HEK293 (cell line): ENCODE measurements around the gene TOMM6.

Source experiments
- CTCF ChIA-PET: fragments of 350-600 bp; formaldehyde crosslinking; extraction: SDS; loops from one replicate; lab custom pipeline; 2021; ENCODE audit warnings: antibody characterized with exemption; lab: Yijun Ruan, JAX
- POLR2A ChIA-PET: fragments of 300-600 bp; formaldehyde crosslinking; extraction: SDS; loops from one replicate; lab custom pipeline; 2020; ENCODE audit warnings: antibody characterized with exemption, inconsistent platforms; lab: Yijun Ruan, JAX
- H3K27ac ChIP-seq: fragments of 200-500 bp; sonication (Bioruptor generic); 2 replicates; pipeline ENCODE4 v1.5.1; 2014; ENCODE audit warnings: low read depth, low read length, control low read depth, inconsistent platforms; ENCODE audit errors: extremely low read depth
- H3K36me3 ChIP-seq, 2 experiments: fragments of 200-500 bp in 1 of 2; sonication (Bioruptor generic) in 1 of 2; 1 replicate in 1 of 2; 2 replicates in 1 of 2; pipeline ENCODE4 v1.5.1; 2014 to 2017; ENCODE audit warnings: inconsistent platforms in 2 of 2, low read length in 2 of 2; ENCODE audit not compliant: control insufficient read depth in 2 of 2, insufficient read depth in 1 of 2
- H3K4me1 ChIP-seq: fragments of 200-500 bp; sonication (Bioruptor generic); 2 replicates; pipeline ENCODE4 v1.5.1; 2014; ENCODE audit warnings: mild to moderate bottlenecking, low read length, inconsistent platforms; ENCODE audit not compliant: control insufficient read depth, insufficient read depth
- H3K4me3 ChIP-seq: 2 replicates; pipeline ENCODE4 v1.5.1; 2011; ENCODE audit warnings: low read depth, mild to moderate bottlenecking, control low read depth, low read length, moderate library complexity
- H3K9me3 ChIP-seq: fragments of 200-500 bp; sonication (Bioruptor generic); 2 replicates; pipeline ENCODE4 v1.5.1; 2014; ENCODE audit warnings: low read depth, low read length, inconsistent platforms; ENCODE audit not compliant: control insufficient read depth, insufficient read depth
- EGR2 ChIP-seq: fragments of 450-650 bp; formaldehyde crosslinking; IDR thresholded peaks from 2 replicates; pipeline ENCODE4 v1.5.1; 2016; ENCODE audit warnings: low read depth, missing biosample characterization, missing genetic modification characterization
- GLI2 ChIP-seq: fragments of 450-650 bp; formaldehyde crosslinking; IDR thresholded peaks from 2 replicates; pipeline ENCODE4; 2017; ENCODE audit warnings: missing biosample characterization, missing genetic modification characterization, low read depth, borderline replicate concordance
- KLF8 ChIP-seq: fragments of 450-650 bp; formaldehyde crosslinking; IDR thresholded peaks from 2 replicates; pipeline ENCODE4 v1.5.1; 2016; ENCODE audit warnings: missing biosample characterization, missing genetic modification characterization
- MYNN ChIP-seq: fragments of 450-650 bp; formaldehyde crosslinking; IDR thresholded peaks from 2 replicates; pipeline ENCODE4 v1.5.1; 2016; ENCODE audit warnings: missing biosample characterization, missing genetic modification characterization, borderline replicate concordance
- OSR2 ChIP-seq: fragments of 450-650 bp; formaldehyde crosslinking; IDR thresholded peaks from 2 replicates; pipeline ENCODE4 v1.5.1; 2016; ENCODE audit warnings: missing biosample characterization, missing genetic modification characterization
- REPIN1 ChIP-seq: fragments of 450-650 bp; formaldehyde crosslinking; IDR thresholded peaks from 2 replicates; pipeline ENCODE4 v1.5.1; 2017; ENCODE audit warnings: missing biosample characterization, missing genetic modification characterization, low read depth
- WT1 ChIP-seq: fragments of 450-650 bp; formaldehyde crosslinking; IDR thresholded peaks from 2 replicates; pipeline ENCODE4 v1.5.1; 2016; ENCODE audit warnings: missing biosample characterization, missing genetic modification characterization
- ZFHX2 ChIP-seq: fragments of 450-650 bp; formaldehyde crosslinking; conservative IDR thresholded peaks from 2 replicates; pipeline ENCODE4 v1.5.1; 2016; ENCODE audit warnings: missing biosample characterization, missing genetic modification characterization
- ZFP3 ChIP-seq: fragments of 450-650 bp; formaldehyde crosslinking; IDR thresholded peaks from 2 replicates; pipeline ENCODE4 v1.5.1; 2016; ENCODE audit warnings: low read depth, missing biosample characterization, missing genetic modification characterization
- ZNF114 ChIP-seq: fragments of 450-650 bp; formaldehyde crosslinking; IDR thresholded peaks from 2 replicates; pipeline ENCODE4 v1.5.0; 2017; ENCODE audit warnings: missing biosample characterization, missing genetic modification characterization
- ZNF174 ChIP-seq: fragments of 450-650 bp; formaldehyde crosslinking; IDR thresholded peaks from 2 replicates; pipeline ENCODE4 v1.5.0; 2017; ENCODE audit warnings: missing biosample characterization, mild to moderate bottlenecking, missing genetic modification characterization
- ZNF184 ChIP-seq: fragments of 450-650 bp; IDR thresholded peaks from 2 replicates; pipeline ENCODE4 v1.5.1; 2018; ENCODE audit warnings: missing biosample characterization, mild to moderate bottlenecking, missing genetic modification characterization
- ZNF221 ChIP-seq: fragments of 450-650 bp; formaldehyde crosslinking; IDR thresholded peaks from 2 replicates; pipeline ENCODE4 v1.5.1; 2017; ENCODE audit warnings: missing biosample characterization, missing genetic modification characterization, borderline replicate concordance
- ZNF302 ChIP-seq: fragments of 450-650 bp; formaldehyde crosslinking; IDR thresholded peaks from 2 replicates; pipeline ENCODE4 v1.5.1; 2016; ENCODE audit warnings: missing biosample characterization, missing genetic modification characterization, low read depth
- ZNF311 ChIP-seq: fragments of 450-650 bp; formaldehyde crosslinking; IDR thresholded peaks from 2 replicates; pipeline ENCODE4 v1.5.1; 2017; ENCODE audit warnings: missing biosample characterization, missing genetic modification characterization, borderline replicate concordance
- ZNF354C ChIP-seq: fragments of 450-650 bp; formaldehyde crosslinking; IDR thresholded peaks from 2 replicates; pipeline ENCODE4 v1.5.1; 2016; ENCODE audit warnings: missing biosample characterization, missing genetic modification characterization, low read depth, borderline replicate concordance
- ZNF391 ChIP-seq: fragments of 450-650 bp; formaldehyde crosslinking; IDR thresholded peaks from 2 replicates; pipeline ENCODE4 v1.5.1; 2016; ENCODE audit warnings: low read depth, missing biosample characterization, missing genetic modification characterization, borderline replicate concordance
- ZNF707 ChIP-seq: fragments of 450-650 bp; formaldehyde crosslinking; IDR thresholded peaks from 2 replicates; pipeline ENCODE4 v1.5.1; 2016; ENCODE audit warnings: missing biosample characterization, missing genetic modification characterization
- ZNF768 ChIP-seq: fragments of 450-650 bp; formaldehyde crosslinking; IDR thresholded peaks from 2 replicates; pipeline ENCODE4 v1.5.1; 2018; ENCODE audit warnings: missing biosample characterization, mild to moderate bottlenecking, missing genetic modification characterization
- TF ChIP-seq, protein P1 (sequence below): fragments of 450-650 bp; formaldehyde crosslinking; IDR thresholded peaks from 2 replicates; pipeline ENCODE4 v1.5.1; 2016; ENCODE audit warnings: missing biosample characterization, missing genetic modification characterization
- TF ChIP-seq, protein P2 (sequence below): fragments of 450-650 bp; formaldehyde crosslinking; IDR thresholded peaks from 2 replicates; pipeline ENCODE4 v1.5.1; 2016; ENCODE audit warnings: missing biosample characterization, missing genetic modification characterization, borderline replicate concordance
- TF ChIP-seq, protein P3 (sequence below): fragments of 450-650 bp; formaldehyde crosslinking; IDR thresholded peaks from 2 replicates; pipeline ENCODE4 v1.5.1; 2016; ENCODE audit warnings: missing biosample characterization, missing genetic modification characterization

Gene TOMM6

DNA sequence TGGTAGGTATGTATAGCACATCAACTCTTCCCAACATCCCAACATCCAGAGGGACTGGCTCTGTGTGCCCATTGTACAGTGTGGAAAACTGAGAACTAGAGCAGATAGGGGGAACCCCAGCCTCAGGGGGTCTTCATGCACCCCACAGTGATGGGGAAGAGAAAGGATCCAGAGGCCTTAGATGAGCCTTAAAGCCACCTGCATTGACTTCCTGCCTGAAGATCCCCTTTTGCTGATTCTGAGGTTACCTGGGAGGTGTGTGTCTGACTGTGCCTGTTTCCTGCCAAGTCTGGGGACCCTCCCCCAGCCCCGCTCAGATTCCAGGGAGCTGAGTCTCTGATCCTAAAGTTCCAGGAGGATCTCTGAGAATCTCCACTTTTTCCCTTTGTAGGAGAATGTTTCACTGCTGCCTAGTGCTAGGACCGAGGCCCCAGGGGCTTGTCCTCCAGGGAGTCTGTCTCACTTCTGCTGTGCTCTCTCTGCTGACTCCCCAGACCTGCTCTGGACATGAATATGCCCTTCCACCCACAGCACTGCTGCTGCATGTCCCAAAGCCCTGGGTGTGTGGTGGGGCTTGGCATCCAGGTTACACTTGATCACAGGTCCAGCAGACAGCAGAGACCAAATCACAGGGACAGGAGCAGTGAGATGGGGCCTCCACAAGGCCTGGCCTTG, 27.5 kb upstream of the TOMM6 start:
- TF ChIP-seq MYNN (tag by site-specific recombination) (no peak), ZFP3 (no peak), ZNF354C (tag by site-specific recombination) (no peak), REPIN1 (no peak), ZNF114 (tag by site-specific recombination) (no peak), ZNF311 (tag by site-specific recombination) (no peak), GLI2 (tag by site-specific recombination) (no peak), KLF8 (tag by site-specific recombination) (no peak), ZNF707 (tag by site-specific recombination) (no peak), ZNF302 (tag by site-specific recombination) (no peak), ZNF221 (no peak), ZNF391 (tag by site-specific recombination) (no peak), ZNF184 (tag by site-specific recombination) (no peak), ZNF174 (tag by site-specific recombination) (no peak)
- Histone ChIP-seq H3K4me1 (no peaks in the 10 kb centered on the region), H3K27ac (no peak overlapping the region), H3K9me3 (no peaks in the 10 kb centered on the region), H3K36me3 (no peaks in the 10 kb centered on the region), H3K4me3 (no peak overlapping the region)
- ChIA-PET POLR2A (no interaction called here), CTCF (interaction anchor here (0.6 kb wide), 1 partner anchor 19 kb away, joined by 3 read pairs; no protein-coding TSS in a partner anchor)

DNA sequence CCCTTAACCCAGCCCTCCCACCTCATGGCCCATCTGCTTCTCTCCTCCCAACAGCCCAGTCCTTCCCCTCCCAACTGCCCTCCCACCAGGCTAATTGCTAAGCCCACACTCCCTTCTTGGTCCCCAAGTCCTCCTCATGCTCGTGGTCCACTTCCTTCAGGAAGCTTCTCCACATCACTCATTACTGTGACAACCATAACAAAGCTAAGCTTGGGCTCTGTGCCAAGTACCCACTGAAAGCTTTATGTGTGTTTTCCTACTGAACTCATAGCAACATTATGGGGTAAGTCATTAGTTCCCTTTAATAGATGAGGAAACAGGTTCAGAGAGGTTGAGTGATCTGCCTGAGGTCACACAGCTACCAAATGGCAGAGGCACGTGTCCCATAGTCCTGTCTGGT, 24.0 kb upstream of the TOMM6 start:
- Histone ChIP-seq H3K36me3 (no peaks in the 10 kb centered on the region), H3K4me1 (peaks cover 4% of the 10 kb centered on the region; the same call in 1 of the 2 replicates), H3K27ac (no peak overlapping the region), H3K4me3 (no peak overlapping the region), H3K9me3 (no peaks in the 10 kb centered on the region)
- ChIA-PET POLR2A (interaction anchor here (0.9 kb wide), 1 partner anchor 24 kb away, joined by 3 read pairs; the partner anchor contains the start of gene TOMM6), CTCF (interaction anchor here (0.7 to 5.2 kb wide), 4 partner anchors 12 to 164 kb away, joined by 3 to 31 read pairs (median 5); partner anchors contain the start of genes BYSL and MED20)
- peak; percentile 91 for TF ChIP-seq EGR2 (tag by site-specific recombination)
- peak; percentile 83; the same call in 1 of the 2 replicates for TF ChIP-seq ZNF768 (tag by site-specific recombination)
- TF ChIP-seq ZFHX2 (tag by site-specific recombination): peak; percentile 87
- TF ChIP-seq WT1 (tag by site-specific recombination): peak; percentile 72
- TF ChIP-seq OSR2: 0 out of 2 replicates have a peak, but pooled peaks have one; percentile 24
- TF ChIP-seq, protein P1, sequence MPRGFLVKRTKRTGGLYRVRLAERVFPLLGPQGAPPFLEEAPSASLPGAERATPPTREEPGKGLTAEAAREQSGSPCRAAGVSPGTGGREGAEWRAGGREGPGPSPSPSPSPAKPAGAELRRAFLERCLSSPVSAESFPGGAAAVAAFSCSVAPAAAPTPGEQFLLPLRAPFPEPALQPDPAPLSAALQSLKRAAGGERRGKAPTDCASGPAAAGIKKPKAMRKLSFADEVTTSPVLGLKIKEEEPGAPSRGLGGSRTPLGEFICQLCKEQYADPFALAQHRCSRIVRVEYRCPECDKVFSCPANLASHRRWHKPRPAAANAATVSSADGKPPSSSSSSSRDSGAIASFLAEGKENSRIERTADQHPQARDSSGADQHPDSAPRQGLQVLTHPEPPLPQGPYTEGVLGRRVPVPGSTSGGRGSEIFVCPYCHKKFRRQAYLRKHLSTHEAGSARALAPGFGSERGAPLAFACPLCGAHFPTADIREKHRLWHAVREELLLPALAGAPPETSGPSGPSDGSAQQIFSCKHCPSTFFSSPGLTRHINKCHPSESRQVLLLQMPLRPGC (tag by site-specific recombination): no peak
- TF ChIP-seq, protein P2, sequence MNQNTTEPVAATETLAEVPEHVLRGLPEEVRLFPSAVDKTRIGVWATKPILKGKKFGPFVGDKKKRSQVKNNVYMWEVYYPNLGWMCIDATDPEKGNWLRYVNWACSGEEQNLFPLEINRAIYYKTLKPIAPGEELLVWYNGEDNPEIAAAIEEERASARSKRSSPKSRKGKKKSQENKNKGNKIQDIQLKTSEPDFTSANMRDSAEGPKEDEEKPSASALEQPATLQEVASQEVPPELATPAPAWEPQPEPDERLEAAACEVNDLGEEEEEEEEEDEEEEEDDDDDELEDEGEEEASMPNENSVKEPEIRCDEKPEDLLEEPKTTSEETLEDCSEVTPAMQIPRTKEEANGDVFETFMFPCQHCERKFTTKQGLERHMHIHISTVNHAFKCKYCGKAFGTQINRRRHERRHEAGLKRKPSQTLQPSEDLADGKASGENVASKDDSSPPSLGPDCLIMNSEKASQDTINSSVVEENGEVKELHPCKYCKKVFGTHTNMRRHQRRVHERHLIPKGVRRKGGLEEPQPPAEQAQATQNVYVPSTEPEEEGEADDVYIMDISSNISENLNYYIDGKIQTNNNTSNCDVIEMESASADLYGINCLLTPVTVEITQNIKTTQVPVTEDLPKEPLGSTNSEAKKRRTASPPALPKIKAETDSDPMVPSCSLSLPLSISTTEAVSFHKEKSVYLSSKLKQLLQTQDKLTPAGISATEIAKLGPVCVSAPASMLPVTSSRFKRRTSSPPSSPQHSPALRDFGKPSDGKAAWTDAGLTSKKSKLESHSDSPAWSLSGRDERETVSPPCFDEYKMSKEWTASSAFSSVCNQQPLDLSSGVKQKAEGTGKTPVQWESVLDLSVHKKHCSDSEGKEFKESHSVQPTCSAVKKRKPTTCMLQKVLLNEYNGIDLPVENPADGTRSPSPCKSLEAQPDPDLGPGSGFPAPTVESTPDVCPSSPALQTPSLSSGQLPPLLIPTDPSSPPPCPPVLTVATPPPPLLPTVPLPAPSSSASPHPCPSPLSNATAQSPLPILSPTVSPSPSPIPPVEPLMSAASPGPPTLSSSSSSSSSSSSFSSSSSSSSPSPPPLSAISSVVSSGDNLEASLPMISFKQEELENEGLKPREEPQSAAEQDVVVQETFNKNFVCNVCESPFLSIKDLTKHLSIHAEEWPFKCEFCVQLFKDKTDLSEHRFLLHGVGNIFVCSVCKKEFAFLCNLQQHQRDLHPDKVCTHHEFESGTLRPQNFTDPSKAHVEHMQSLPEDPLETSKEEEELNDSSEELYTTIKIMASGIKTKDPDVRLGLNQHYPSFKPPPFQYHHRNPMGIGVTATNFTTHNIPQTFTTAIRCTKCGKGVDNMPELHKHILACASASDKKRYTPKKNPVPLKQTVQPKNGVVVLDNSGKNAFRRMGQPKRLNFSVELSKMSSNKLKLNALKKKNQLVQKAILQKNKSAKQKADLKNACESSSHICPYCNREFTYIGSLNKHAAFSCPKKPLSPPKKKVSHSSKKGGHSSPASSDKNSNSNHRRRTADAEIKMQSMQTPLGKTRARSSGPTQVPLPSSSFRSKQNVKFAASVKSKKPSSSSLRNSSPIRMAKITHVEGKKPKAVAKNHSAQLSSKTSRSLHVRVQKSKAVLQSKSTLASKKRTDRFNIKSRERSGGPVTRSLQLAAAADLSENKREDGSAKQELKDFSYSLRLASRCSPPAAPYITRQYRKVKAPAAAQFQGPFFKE (tag by site-specific recombination): no peak
- TF ChIP-seq, protein P3, sequence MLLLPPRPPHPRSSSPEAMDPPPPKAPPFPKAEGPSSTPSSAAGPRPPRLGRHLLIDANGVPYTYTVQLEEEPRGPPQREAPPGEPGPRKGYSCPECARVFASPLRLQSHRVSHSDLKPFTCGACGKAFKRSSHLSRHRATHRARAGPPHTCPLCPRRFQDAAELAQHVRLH (tag by site-specific recombination): 0 out of 2 replicates have a peak, but pooled peaks have one; percentile 50
